ENCODE results near the gene LIN9.
"Not testable (repeated sequence)": the region's sequence is repeated elsewhere in the genome, so short reads cannot be mapped to it uniquely, and the experiment has no call there.

The LIN9 gene

DNA sequence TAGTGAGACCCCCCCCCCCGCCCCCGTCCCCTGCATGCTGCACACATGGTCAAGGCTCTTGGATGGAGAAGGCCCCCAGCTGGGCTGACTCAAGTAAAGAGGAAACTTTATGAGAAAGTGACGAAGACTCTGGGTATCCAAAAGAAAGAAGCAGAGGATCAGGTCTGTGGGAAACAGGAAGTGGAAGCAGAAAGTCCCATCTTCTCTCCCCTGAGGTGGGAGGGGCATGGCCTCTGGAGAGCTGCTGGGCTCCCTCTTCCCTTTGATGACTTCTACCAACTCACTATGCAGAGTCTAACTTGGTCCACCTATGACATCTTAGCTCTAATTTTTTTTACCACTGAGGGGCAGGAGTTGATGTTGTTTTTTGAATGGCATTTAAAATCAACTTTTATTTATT lies 42.7 kb upstream of the LIN9 start:
- in situ Hi-C loops (cut with MboI; ENCODE audit: low sequenced_read_pairs, unreplicated experiment): no loop called here
- no peak for DNase-seq (ENCODE audit: low spot score)
- TF ChIP-seq, protein P1, sequence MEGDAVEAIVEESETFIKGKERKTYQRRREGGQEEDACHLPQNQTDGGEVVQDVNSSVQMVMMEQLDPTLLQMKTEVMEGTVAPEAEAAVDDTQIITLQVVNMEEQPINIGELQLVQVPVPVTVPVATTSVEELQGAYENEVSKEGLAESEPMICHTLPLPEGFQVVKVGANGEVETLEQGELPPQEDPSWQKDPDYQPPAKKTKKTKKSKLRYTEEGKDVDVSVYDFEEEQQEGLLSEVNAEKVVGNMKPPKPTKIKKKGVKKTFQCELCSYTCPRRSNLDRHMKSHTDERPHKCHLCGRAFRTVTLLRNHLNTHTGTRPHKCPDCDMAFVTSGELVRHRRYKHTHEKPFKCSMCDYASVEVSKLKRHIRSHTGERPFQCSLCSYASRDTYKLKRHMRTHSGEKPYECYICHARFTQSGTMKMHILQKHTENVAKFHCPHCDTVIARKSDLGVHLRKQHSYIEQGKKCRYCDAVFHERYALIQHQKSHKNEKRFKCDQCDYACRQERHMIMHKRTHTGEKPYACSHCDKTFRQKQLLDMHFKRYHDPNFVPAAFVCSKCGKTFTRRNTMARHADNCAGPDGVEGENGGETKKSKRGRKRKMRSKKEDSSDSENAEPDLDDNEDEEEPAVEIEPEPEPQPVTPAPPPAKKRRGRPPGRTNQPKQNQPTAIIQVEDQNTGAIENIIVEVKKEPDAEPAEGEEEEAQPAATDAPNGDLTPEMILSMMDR (IDR thresholded peaks at IDR 0.05; ENCODE audit: borderline replicate concordance, control extremely low read depth, extremely low read depth, insufficient read depth, missing control alignments): no peak

DNA sequence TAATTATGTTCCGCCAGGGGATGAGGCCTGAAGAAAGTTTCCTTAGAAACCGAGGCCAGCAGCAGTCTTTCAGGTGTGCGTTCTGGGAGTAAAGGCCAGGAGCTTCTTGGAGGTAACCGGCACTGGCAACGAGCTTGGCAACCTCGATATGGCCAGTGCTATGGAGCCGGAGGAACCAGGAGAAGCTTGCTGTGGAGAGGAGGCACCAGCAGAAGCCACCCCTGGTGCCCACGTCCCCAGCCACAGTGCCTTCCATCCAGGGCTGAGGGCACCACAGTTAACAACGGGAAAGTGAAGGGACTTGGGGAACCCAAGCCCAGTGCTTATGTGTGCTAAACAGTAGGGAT lies 41.5 kb upstream of the LIN9 start:
- in situ Hi-C loops (cut with MboI; ENCODE audit: low sequenced_read_pairs, unreplicated experiment): no loop called here
- TF ChIP-seq, protein P1 (IDR thresholded peaks at IDR 0.05; ENCODE audit: borderline replicate concordance, control extremely low read depth, extremely low read depth, insufficient read depth, missing control alignments): no peak
- DNase-seq (ENCODE audit: low spot score): no peak

DNA sequence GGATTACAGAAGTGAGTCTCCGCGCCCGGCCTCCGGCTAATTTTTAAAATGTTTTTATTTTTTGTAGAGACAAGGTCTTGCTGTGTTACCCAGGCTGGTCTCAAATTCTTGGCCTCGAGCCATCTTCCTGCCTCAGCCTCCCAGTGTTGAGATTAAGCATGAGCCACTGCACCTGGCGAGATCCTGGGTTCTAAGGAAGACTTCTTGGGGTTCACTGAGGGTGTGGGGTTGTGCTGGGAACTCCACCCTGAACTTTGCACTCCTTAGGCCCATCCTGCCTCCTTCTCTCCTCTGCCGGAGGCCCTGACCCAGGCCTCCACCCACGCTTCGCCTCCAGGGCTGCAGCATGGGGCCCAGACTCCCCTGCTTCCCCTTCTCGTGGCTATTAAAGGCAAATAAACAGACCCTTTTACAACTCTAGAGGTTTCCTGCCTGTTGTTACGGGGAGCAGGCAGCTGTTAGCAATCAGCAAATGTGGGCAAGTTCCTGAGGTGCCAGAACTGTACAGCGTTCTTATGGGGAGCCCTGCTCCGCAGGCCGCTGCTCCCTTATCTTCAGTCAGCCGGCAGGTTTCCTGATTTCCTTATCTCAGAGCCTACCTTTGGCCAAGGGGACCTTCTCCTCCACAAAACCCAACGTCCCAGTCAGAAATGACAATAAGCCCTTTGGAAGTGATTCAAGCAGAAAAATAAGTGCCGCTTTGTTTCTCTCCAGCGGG lies 41.0 kb upstream of the LIN9 start:
- in situ Hi-C loops (cut with MboI; ENCODE audit: low sequenced_read_pairs, unreplicated experiment): no loop called here
- peak; percentile 64 for DNase-seq (ENCODE audit: low spot score)
- TF ChIP-seq, protein P1 (IDR thresholded peaks at IDR 0.05; ENCODE audit: borderline replicate concordance, control extremely low read depth, extremely low read depth, insufficient read depth, missing control alignments): no peak

DNA sequence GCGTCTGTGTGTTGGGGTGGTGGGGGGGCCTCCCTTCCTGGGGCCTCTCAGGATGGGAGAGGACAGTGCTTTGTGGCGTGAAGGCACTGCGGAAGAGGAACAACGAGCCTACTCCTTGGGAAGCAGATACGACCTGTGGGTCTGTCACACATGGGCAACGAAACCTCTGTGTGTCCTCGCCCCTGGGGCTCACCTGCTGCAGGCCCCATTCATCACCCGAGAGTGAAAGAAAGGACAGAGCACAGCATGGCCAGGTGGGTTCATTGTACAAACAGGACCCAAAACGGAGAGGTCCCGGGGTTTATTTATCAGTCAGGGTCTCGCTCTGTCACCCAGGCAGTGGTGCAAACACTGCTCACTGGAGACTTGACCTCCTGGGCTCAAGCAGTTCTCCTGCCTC lies 40.1 kb upstream of the LIN9 start:
- no peak for DNase-seq (ENCODE audit: low spot score)
- TF ChIP-seq, protein P1 (IDR thresholded peaks at IDR 0.05; ENCODE audit: borderline replicate concordance, control extremely low read depth, extremely low read depth, insufficient read depth, missing control alignments): no peak
- in situ Hi-C loops (cut with MboI; ENCODE audit: low sequenced_read_pairs, unreplicated experiment): no loop called here

DNA sequence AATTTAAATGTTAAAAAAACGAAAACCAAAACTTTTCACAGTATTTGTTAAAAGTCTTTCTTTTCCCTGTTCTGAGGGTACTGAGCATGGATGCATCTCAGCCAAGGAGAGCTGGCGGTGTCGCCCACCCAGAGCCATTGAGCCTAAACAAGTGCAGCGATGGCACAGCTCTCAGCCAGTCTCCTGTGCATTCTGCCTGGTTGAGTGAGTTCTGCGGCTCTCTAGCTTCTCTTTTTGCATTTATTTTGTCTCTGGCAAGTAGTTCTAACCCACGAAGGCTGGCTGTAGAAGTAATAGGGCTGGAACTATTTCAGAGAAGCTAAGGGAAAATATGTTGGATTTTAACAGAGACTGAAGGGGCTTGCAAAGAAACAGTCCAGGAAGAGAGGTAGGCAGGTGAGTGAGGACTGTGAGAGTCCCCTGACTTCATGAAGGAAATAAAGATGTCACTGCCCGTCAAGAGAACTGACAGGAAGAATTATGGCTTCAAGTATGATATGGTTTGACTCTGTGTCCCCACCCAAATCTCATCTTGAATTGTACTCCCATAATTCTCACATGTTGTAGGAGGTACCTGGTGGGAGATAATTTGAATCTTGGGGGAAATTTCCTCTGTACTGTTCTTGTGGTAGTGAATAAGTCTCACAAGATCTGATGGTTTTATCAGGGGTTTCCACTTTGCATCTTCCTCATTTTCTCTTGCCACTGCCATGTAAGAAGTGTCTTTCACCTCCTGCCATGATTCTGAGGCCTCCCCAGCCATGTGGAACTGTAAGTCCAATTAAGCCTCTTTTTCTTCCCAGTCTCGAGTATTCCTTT lies 35.7 kb upstream of the LIN9 start:
- in situ Hi-C loops (cut with MboI; ENCODE audit: low sequenced_read_pairs, unreplicated experiment): no loop called here
- DNase-seq (ENCODE audit: low spot score): no peak
- TF ChIP-seq, protein P1 (IDR thresholded peaks at IDR 0.05; ENCODE audit: borderline replicate concordance, control extremely low read depth, extremely low read depth, insufficient read depth, missing control alignments): no peak

DNA sequence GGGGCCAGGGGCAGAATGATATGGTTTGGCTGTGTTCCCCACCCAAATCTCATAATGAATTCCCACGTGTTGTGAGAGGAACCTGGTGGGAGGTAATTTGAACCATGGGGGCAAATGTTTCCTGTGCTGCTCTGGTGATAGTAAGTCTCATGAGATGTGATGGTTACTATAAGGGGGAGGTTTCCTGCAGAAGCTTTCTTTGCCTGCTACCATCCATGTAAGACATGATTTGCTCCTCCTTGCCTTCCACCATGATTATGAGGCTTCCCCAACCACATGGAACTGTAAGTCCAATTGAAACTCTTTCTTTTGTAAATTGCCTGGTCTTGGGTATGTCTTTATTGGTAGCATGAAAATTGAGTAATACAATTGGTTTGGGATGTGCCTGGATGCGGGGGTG lies 33.7 kb upstream of the LIN9 start:
- no peak for DNase-seq (ENCODE audit: low spot score)
- TF ChIP-seq, protein P1 (IDR thresholded peaks at IDR 0.05; ENCODE audit: borderline replicate concordance, control extremely low read depth, extremely low read depth, insufficient read depth, missing control alignments): no peak
- in situ Hi-C loops (cut with MboI; ENCODE audit: low sequenced_read_pairs, unreplicated experiment): no loop called here

DNA sequence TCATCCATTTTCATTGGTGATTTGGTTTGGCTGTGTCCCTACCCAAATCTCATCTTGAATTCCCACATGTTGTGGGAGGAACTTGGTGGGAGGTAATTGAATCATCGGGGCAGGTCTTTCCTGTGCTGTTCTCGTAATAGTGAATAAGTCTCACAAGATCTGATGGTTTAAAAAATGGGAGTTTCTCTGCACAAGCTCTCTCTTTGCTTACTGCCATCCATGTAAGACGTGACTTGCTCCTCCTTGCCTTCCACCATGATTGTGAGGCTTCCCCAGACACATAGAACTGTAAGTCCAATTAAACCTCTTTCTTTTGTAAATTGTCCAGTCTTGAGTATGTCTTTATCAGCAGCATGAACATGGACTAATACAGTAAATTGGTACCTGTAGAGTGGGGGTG lies 31.1 kb upstream of the LIN9 start:
- in situ Hi-C loops (cut with MboI; ENCODE audit: low sequenced_read_pairs, unreplicated experiment); DNase-seq (ENCODE audit: low spot score): not testable (repeated sequence)

All from GM13976 (cell line).